K562 treated with DMSO at 1 percent for 4 hours (cell line): ENCODE results near the gene NAIF1. TPM values are rescaled to one million over a fixed set of nuclear protein-coding genes. Genes with fewer than 3 reads are reported as not detected.

Experiments used
- total RNA-seq: library from RNA; unstranded; fragments of 300-600 nt; gene quantifications from 2 replicates; pipeline ENCODE4 v1.2.3, GENCODE V29; 2022; ENCODE audit not compliant: insufficient read depth

Gene NAIF1, protein sequence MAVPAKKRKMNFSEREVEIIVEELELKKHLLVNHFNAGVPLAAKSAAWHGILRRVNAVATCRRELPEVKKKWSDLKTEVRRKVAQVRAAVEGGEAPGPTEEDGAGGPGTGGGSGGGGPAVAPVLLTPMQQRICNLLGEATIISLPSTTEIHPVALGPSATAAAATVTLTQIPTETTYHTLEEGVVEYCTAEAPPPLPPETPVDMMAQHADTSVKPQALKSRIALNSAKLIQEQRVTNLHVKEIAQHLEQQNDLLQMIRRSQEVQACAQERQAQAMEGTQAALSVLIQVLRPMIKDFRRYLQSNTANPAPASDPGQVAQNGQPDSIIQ
- total RNA-seq = 13.0 and 16.7 TPM in 2 replicates

GRCh38 chr9:128066713-128067644, at the start of gene NAIF1:
TSS of gene NAIF1 (minus strand) at chr9:128067320. CDS start at chr9:128067101, 219 bp downstream.

DNA sequence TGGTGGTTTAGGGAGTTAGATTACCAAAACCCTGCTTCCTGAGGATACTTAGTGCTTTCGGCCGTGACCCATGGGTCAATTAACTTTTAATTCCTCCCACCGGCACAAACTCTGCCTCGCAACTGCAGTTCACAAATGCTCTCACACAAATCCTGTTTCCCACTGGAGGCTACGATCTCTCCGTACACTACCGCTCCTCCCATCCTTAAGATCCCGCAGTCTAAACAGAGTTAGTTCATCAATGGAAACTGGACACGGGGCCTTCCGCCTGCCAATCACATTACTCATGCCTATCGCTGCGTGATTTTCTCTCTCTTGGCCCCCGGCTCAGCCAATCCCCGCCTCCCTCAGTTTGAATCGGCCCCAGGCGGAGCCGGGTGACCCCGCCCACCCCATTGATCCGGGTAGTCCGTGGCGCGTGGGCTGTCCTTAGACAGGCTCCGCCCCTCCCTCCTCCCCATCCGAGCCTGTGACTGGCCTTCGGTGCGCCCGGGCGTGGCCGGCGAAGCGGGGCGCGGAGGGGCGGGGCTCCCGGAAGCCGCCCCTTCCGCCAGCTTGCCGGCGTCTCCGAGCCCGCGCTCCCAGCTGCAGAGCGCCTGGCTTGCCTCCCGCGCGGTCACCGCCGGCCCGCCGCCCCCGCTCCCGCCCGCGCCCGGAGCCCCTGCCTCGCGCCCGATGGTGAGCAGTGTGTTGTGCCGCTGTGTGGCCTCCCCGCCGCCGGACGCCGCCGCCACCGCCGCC, 695 bp upstream of the NAIF1 start, which contains the start of gene SLC25A25:
Gene SLC25A25, plus strand, starts transcription at position 588 of the 741 bp plus-strand sequence. Its CDS starts 88 bp downstream, at position 676.

Other genes with a start within 250 kb of the NAIF1 start
- gene ENG, start 212.7 kb downstream of the NAIF1 start, total RNA-seq = 1.5 and 4.3 TPM in 2 replicates
- 60.0 and 80.4 TPM in 2 replicates for gene AK1, start 189.6 kb downstream of the NAIF1 start, total RNA-seq
- gene ST6GALNAC6, start 167.7 kb downstream of the NAIF1 start, total RNA-seq = 11.0 and 16.1 TPM in 2 replicates
- gene ST6GALNAC4, start 150.3 kb downstream of the NAIF1 start, total RNA-seq = 33.9 and 43.9 TPM in 2 replicates
- 1.9 and 3.2 TPM in 2 replicates for gene PIP5KL1, start 136.5 kb downstream of the NAIF1 start, total RNA-seq
- gene DPM2, start 129.5 kb downstream of the NAIF1 start, total RNA-seq = 61.7 and 64.3 TPM in 2 replicates
- gene EEIG1, start 86.3 kb downstream of the NAIF1 start, total RNA-seq = 40.2 and 53.4 TPM in 2 replicates
- 31.9 and 37.2 TPM in 2 replicates for gene SLC25A25, start 912 bp upstream of the NAIF1 start, total RNA-seq
- gene PTGES2, start 60.4 kb upstream of the NAIF1 start, total RNA-seq = 54.6 and 60.2 TPM in 2 replicates
- not detected in 2 replicates for gene LCN2, start 82.1 kb upstream of the NAIF1 start, total RNA-seq
- gene BBLN, start 92.9 kb upstream of the NAIF1 start, total RNA-seq = 284 and 311 TPM in 2 replicates
- 343 and 379 TPM in 2 replicates for gene CIZ1, start 124.3 kb upstream of the NAIF1 start, total RNA-seq
- 37.5 and 41.5 TPM in 2 replicates for gene DNM1, start 136.1 kb upstream of the NAIF1 start, total RNA-seq
- gene GOLGA2, start 208.7 kb upstream of the NAIF1 start, total RNA-seq = 95.4 and 101 TPM in 2 replicates
- 119 and 149 TPM in 2 replicates for gene SWI5, start 209.0 kb upstream of the NAIF1 start, total RNA-seq